NB4 (cell line): ENCODE results near the gene DIS3L.
"Not testable (repeated sequence)": the region's sequence is repeated elsewhere in the genome, so short reads cannot be mapped to it uniquely, and the experiment has no call there.

Source experiments
- DNase-seq: peaks from one replicate; pipeline ENCODE4 v3.0.0; 2010; ENCODE audit warnings: low read depth
- H3K4me3 ChIP-seq: one replicate; pipeline ENCODE4 v1.5.1; 2011; ENCODE audit warnings: mild to moderate bottlenecking, low read depth, low read length, moderate library complexity
- MAX ChIP-seq: IDR thresholded peaks from 2 replicates; pipeline ENCODE4 v1.6.1; 2011; ENCODE audit warnings: low read depth, low read length
- MYC ChIP-seq: IDR thresholded peaks from 2 replicates; pipeline ENCODE4 v1.6.1; 2011; ENCODE audit warnings: low read depth, low read length
- POLR2A ChIP-seq: IDR thresholded peaks from 2 replicates; pipeline ENCODE4 v1.6.1; 2011; ENCODE audit warnings: mild to moderate bottlenecking; ENCODE audit not compliant: insufficient read length; ENCODE audit errors: extremely low read depth
- TF ChIP-seq, protein P1 (sequence below): IDR thresholded peaks from one replicate; pipeline ENCODE4 v1.5.1; 2012; ENCODE audit warnings: low read depth, low read length

The DIS3L gene

DNA sequence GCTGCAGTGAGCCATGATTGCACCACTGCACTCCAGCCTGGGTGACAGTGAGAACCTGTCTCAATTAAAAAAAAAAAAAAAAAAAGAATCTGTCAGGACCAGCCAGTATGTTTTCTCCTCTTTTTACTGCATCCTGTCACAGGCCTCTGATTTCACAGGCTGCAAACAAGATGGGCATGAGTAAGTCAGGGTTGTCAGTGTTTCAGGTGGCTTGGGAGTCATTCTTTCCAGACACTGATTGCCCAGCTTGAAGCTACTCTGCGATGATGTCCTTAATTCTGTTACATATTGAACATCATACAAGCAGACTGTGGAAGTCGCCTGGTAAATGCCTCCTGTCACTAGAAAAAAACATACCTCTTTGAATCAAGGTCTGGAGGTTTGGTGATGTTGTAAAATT lies 18.8 kb downstream of the DIS3L start:
- H3K4me3 ChIP-seq: no peak overlapping the region

DNA sequence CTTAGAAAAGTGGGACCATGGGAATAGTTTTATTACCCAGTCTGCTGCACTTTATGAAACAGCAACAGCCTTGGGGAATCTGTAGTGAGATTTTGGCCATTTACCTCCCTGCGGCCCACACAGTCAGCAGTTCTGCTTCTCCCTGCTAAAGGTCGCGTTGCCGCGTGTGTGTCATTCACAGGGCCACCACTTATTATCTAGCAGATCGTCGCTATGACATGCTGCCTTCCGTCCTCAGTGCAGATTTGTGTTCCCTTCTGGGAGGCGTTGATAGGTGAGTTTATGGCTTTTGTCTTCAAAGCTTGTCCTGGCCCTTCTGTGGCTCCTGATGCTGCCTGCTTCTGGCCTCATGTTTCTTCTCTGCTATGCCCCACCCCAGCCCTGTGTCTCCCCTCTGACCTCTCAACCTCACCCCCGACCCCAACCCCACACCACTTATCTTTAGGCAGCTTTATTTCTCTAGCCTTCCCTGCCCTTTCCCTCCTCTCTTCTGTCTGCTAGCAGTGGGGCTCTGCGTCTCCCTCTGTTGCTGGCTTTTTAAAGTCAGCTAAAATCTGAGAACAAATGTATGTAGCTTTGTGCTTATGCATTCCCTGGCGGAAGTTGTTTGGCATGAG lies 30.1 kb downstream of the DIS3L start:
- TF ChIP-seq POLR2A (no peak), MAX (no peak), MYC (no peak)
- TF ChIP-seq, protein P1, sequence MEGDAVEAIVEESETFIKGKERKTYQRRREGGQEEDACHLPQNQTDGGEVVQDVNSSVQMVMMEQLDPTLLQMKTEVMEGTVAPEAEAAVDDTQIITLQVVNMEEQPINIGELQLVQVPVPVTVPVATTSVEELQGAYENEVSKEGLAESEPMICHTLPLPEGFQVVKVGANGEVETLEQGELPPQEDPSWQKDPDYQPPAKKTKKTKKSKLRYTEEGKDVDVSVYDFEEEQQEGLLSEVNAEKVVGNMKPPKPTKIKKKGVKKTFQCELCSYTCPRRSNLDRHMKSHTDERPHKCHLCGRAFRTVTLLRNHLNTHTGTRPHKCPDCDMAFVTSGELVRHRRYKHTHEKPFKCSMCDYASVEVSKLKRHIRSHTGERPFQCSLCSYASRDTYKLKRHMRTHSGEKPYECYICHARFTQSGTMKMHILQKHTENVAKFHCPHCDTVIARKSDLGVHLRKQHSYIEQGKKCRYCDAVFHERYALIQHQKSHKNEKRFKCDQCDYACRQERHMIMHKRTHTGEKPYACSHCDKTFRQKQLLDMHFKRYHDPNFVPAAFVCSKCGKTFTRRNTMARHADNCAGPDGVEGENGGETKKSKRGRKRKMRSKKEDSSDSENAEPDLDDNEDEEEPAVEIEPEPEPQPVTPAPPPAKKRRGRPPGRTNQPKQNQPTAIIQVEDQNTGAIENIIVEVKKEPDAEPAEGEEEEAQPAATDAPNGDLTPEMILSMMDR: no peak
- DNase-seq: no peak
- H3K4me3 ChIP-seq: no peak overlapping the region

More for the DNA sequence above, 18.8 kb downstream of the DIS3L start:
- TF ChIP-seq MAX (no peak), POLR2A (no peak), MYC (no peak)
- TF ChIP-seq, protein P1: no peak
- DNase-seq: no peak

DNA sequence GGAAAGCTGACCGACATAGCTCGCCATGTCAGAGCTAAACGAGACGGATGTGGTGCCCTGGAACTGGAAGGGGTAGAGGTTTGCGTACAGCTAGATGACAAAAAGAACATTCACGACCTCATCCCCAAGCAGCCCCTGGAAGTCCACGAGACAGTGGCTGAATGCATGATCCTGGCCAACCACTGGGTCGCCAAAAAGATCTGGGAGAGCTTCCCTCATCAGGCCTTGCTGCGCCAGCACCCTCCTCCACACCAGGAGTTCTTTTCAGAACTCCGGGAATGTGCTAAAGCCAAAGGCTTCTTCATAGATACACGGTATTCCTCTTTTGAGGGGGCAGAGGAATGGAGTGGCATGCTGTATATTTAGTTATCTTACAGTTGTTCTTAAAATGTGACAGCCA lies 32.7 kb downstream of the DIS3L start:
- no peak for DNase-seq
- H3K4me3 ChIP-seq: no peak overlapping the region
- TF ChIP-seq, protein P1: no peak
- TF ChIP-seq MAX (no peak), MYC (no peak), POLR2A (no peak)

- no peak for DNase-seq
- H3K4me3 ChIP-seq: no peak overlapping the region
- no peak for TF ChIP-seq MYC
- TF ChIP-seq, protein P1: no peak
- TF ChIP-seq MAX: no peak
- no peak for TF ChIP-seq POLR2A
These were observed 34.4 kb downstream of the DIS3L start for GRCh38 chr15:66327736-66328135.

DNA sequence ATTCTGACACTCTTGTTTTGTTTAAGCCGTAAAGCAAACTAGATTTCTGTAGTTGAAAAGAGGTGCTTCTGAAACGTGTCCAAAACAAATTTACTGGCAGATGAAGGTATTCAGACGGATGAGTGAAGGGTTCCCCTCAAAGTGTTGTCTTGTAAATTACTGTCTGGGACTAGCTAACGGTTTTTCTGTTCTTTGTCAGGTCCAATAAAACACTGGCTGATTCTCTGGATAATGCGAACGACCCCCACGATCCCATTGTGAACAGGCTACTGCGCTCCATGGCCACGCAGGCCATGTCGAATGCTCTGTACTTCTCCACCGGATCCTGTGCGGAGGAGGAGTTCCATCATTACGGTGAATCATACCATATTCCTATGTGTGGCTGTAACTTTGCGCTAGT lies 35.4 kb downstream of the DIS3L start:
- DNase-seq: no peak
- no peak for TF ChIP-seq MYC
- TF ChIP-seq, protein P1: no peak
- TF ChIP-seq MAX: no peak
- TF ChIP-seq POLR2A: no peak
- no peak overlapping the region for H3K4me3 ChIP-seq

GRCh38 chr15:66348530-66348929 lies 55.2 kb downstream of the DIS3L start:
- DNase-seq, H3K4me3 ChIP-seq: not testable (repeated sequence)
